GM21390 (cell line): ENCODE data around the gene FYB2.

Experiments used
- ATAC-seq: cut with Tn5 transposase; IDR thresholded peaks from one replicate; pipeline ENCODE4 v1.9.1; 2021; ENCODE audit not compliant: unreplicated experiment

Gene FYB2

GRCh38 chr1:56726706-56727105, 92.5 kb downstream of the FYB2 start:
- no peak for ATAC-seq

GRCh38 chr1:56719171-56719570, 100.0 kb downstream of the FYB2 start:
- ATAC-seq = no peak

DNA sequence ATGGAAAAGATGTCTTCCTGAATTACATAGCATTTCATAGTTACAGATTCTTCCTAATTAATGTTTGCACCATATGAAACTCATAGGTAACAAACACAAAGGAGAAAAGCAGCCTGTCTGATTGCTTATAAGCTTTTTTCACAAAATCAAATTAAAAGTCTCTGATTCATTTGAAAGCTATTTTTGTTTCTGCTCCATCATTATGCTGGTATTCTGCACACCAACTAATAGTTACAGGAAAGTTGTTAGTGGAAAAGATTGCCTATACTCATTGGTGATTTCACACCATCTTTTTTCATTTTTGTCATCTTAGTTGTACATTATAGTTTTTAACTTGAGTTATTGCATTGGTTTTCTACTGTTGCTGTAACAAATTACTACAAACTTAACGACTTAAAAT, 104.0 kb downstream of the FYB2 start:
- ATAC-seq = no peak

- no peak for ATAC-seq
Measured at GRCh38 chr1:56713112-56713511, 106.1 kb downstream of the FYB2 start.

- ATAC-seq = no peak
Measured at GRCh38 chr1:56712150-56712549, 107.1 kb downstream of the FYB2 start.

DNA sequence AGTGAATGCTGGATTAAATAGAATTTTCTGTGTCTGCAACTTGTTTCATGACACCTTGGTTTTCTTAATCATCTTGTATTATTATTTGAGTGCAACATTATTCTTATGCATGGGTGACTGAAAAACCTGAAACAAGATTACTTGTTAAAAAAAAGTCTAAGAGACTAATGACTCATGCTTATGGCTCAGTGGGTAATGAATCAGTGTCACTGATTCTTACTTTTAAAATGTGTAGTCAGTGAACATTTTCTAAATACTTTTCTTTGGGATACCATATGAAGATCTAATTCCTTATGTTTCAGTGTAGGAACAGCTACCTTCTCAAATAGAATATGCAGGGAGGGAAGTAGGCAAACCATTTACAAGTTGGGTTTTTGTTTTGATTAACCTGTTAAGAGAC, 108.6 kb downstream of the FYB2 start:
- no peak for ATAC-seq

GRCh38 chr1:56709995-56710394, 109.2 kb downstream of the FYB2 start:
- no peak for ATAC-seq

GRCh38 chr1:56709269-56709880, 109.8 kb downstream of the FYB2 start:
- ATAC-seq = peak; percentile 75

- no peak for ATAC-seq
Measured at GRCh38 chr1:56707379-56707778, 111.8 kb downstream of the FYB2 start.

DNA sequence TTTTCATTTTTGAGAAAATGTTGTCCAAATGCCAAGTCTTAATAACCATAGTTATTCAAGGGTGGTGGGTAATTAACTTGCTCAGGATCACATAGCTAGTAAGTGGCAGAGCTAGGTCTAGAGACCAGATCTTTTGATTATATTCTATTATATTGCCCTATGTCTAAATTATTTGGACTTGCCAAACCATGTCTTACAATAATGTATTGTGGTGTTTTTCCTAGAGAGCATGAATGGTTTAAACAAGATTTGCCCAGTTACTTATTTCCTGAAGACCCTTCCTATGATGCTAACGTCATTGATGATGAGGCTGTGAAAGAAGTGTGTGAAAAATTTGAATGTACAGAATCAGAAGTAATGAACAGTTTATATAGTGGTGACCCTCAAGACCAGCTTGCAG, 115.5 kb downstream of the FYB2 start:
- no peak for ATAC-seq

- no peak for ATAC-seq
Measured at GRCh38 chr1:56696663-56697062, 122.5 kb downstream of the FYB2 start.

- ATAC-seq = peak; percentile 67
Measured at GRCh38 chr1:56688522-56689026, 130.6 kb downstream of the FYB2 start.

DNA sequence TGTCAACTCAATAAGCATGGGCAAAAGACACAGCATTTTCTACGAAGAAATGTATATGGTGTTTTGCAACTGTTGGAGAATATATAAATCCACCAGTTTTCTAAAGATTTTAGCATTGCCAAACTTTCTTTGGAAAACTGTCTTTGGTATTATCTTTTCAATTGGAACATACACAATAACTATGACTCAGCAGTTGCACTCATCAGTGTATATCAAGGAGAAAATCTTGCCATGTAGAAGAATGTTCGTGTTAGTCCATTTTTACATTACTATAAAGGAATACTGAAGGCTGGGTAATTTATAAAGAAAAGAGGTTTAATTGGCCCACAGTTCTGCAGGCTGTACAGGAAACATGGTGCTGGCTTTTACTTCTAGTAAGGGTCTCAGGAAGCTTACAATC, 133.0 kb downstream of the FYB2 start:
- no peak for ATAC-seq

DNA sequence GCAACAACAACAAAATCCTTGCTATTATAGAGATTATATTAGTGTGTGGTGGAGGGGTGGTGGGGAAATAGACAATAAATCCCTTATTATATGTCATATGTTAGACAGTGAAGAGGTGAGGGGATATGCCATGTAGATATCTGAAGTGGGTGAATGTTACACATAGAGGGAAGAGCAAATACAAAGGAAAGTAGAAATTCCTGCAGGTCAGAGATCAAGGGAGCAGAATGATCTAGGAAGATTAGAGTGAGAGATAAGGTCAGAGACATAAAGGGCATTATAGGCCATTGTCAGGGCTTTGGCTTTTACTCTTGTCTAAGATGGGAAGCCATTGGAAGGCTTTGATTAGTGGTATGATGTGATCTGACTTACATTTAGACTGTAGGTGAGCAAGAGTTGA, 135.6 kb downstream of the FYB2 start:
- no peak for ATAC-seq

- ATAC-seq = no peak
Measured at GRCh38 chr1:56676571-56677035, 142.6 kb downstream of the FYB2 start.

DNA sequence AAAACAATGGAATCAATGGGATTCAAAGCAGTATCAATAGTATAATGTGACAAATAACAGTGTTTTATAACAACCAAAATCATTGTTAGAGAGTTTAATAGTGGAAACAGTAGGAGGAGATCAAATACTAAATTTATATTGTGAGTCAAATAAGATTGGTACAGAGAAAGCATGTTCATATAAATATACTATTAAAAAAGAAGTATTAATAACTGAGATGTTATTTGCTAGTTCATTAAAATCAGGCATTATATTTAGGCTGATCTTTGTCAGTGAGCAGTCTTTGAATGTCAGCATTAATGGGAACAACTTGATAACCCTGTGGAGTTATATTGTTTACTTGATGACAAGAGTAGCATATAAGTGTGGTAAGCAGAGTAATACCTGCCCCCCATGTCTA, 143.4 kb downstream of the FYB2 start:
- ATAC-seq = no peak

GRCh38 chr1:56672579-56672978, 146.6 kb downstream of the FYB2 start:
- ATAC-seq = no peak

GRCh38 chr1:56671542-56671941, 147.7 kb downstream of the FYB2 start:
- ATAC-seq = no peak

GRCh38 chr1:56671085-56671484, 148.1 kb downstream of the FYB2 start:
- no peak for ATAC-seq

GRCh38 chr1:56670350-56670749, 148.9 kb downstream of the FYB2 start:
- no peak for ATAC-seq
